Measurements from ENCODE around the gene TRAPPC2L. TPM values are rescaled to one million over a fixed set of nuclear protein-coding genes. Genes with fewer than 3 reads are reported as not detected.

TRAPPC2L gene
- total and polyA plus RNA-seq, 10 of the 15 experiments (the other 5 are each of a cell fraction or from before 2014, with no cell fraction given) = 56.3 to 363 (median 118) TPM

DNA sequence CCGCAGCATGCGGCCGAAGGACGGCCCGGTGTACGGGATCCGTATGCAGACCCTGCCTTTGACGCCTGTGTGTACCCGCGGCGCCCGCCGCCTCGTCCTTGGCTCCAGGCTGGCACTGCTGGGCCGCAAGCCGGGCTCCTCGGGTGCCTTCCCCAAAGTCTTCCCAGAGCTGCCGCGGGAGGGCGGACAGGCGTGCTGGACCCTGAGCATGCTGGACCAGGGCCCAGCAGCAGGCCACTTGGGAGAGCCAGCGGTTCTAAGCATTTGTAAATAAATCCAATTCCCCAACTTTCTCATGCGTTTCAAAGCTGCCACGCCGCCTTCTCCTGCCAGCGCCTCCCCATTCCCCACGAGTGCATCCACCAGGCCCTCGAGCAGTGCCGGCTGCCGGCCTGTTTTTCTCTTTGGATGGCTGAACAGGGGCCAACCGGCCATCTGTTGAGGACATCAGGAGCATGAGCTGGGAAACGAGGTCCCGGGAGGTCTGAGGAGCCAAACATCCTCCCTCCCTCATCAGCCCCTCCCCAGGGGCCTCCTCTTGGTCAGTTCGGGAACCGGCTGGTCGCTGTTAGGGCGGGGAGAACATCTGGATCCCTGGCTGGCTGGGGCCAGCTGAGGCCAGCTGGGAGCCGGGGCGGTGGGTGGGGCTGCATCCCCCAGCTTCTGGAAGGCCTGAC lies 30.1 kb downstream of the TRAPPC2L start:
- DNase-seq (ENCODE audit: low read depth, low spot score) (no peak), FAIRE-seq (no peak), ATAC-seq (no peak)
- H3K4me2 ChIP-seq (ENCODE audit: control insufficient read depth, insufficient read depth) = no peak overlapping the region
- no peaks in the 10 kb centered on the region for H3K79me2 ChIP-seq (ENCODE audit: control insufficient read depth, insufficient read depth, low read length)
- no peaks in the 10 kb centered on the region for H3K4me1 ChIP-seq (ENCODE audit: control insufficient read depth, insufficient read depth, low read length)
- POLR2A ChIA-PET = no interaction called here
- no peaks in the 10 kb centered on the region for H4K20me1 ChIP-seq (ENCODE audit: control insufficient read depth, insufficient read depth)
- no TSS peak for BruUV-seq (replicated peaks)
- H3K27me3 ChIP-seq (replicated peaks in 1 of 2; ENCODE audit: control insufficient read depth in 2 of 2, insufficient read depth in 2 of 2, low read length in 1 of 2) = no peaks in the 10 kb centered on the region
- peaks cover 2 to 8% of the 10 kb centered on the region in 2 experiments; a peak in 3 of 4 replicates for H3K36me3 ChIP-seq (ENCODE audit: control insufficient read depth in 2 of 2, insufficient read depth in 2 of 2, low read length in 1 of 2)
- CTCF ChIA-PET = no interaction called here
- no peak overlapping the region for H2AFZ ChIP-seq (ENCODE audit: control insufficient read depth, low read depth, low read length)
- H3K4me3 ChIP-seq = no peak overlapping the region
- intact Hi-C loops (cut with micrococcal nuclease; ENCODE audit: unreplicated experiment) = no loop called here
- no peak overlapping the region for H3K9ac ChIP-seq (ENCODE audit: control insufficient read depth, insufficient read depth, low read length)
- RAD21 ChIA-PET (ENCODE audit: unreplicated experiment) = no interaction called here
- H3K27ac ChIP-seq (ENCODE audit: control insufficient read depth, insufficient read depth) = no peak overlapping the region
- in situ Hi-C loops (cut with MboI) = no loop called here
- SMC1A ChIA-PET (ENCODE audit: uncharacterized antibody, unreplicated experiment) = no interaction called here
- TF ChIP-seq SMARCA5 (IDR thresholded peaks at IDR 0.05) (no peak), SREBF2 (IDR thresholded peaks at IDR 0.05; ENCODE audit: low read length) (no peak), MAX (IDR thresholded peaks at IDR 0.05; ENCODE audit: low read depth, low read length) (no peak), SRF (IDR thresholded peaks at IDR 0.05; ENCODE audit: low read depth in 2 of 2, low read length in 2 of 2) (no peak), ETV6 (conservative IDR thresholded peaks at IDR 0.05 in 1 of 2, IDR thresholded peaks at IDR 0.05 in 1 of 2; ENCODE audit: borderline replicate concordance in 1 of 2, low read depth in 1 of 2) (no peak), POU2F2 (IDR thresholded peaks at IDR 0.05; ENCODE audit: borderline replicate concordance, low read depth, low read length) (no peak), MTA3 (IDR thresholded peaks at IDR 0.05; ENCODE audit: borderline replicate concordance, low read length) (no peak), HDAC2 (IDR thresholded peaks at IDR 0.05) (no peak), SMAD1 (IDR thresholded peaks at IDR 0.05; ENCODE audit: low read depth, partially characterized antibody) (no peak), SREBF1 (IDR thresholded peaks at IDR 0.05; ENCODE audit: low read length) (no peak), CBX5 (IDR thresholded peaks at IDR 0.05; ENCODE audit: low read depth) (no peak), USF1 (IDR thresholded peaks at IDR 0.05; ENCODE audit: borderline replicate concordance, extremely low read length, insufficient read depth, low read depth, low read length) (no peak), KAT2A (conservative IDR thresholded peaks at IDR 0.05; ENCODE audit: control insufficient read depth, low read depth, low read length) (no peak), RAD51 (IDR thresholded peaks at IDR 0.05) (no peak), MEF2A (IDR thresholded peaks at IDR 0.05; ENCODE audit: insufficient read depth, low read depth, low read length) (no peak), NR2C2 (IDR thresholded peaks at IDR 0.05; ENCODE audit: borderline replicate concordance, control insufficient read depth, insufficient read length, low read depth) (no peak), ZSCAN29 (IDR thresholded peaks at IDR 0.05) (no peak), LARP7 (IDR thresholded peaks at IDR 0.05) (no peak)
- WGBS (ENCODE audit: insufficient coverage, insufficient replicate concordance, low lambda C conversion rate, missing lambda C conversion rate) = 94% methylated on average over 39 of the region's 39 CpGs
- no peaks in the 10 kb centered on the region for H3K9me3 ChIP-seq (replicated peaks; ENCODE audit: control insufficient read depth, insufficient read depth, low read length)

Data from GM12878 (cell line).